K562 (cell line): Measurements from ENCODE around the gene ZNF224. TPM values are rescaled to one million over a fixed set of nuclear protein-coding genes. Genes with fewer than 3 reads are reported as not detected.

Experiments used
- ATAC-seq: fragments of 200-7000 bp; cut with Tn5 transposase; 3 replicates; pipeline ENCODE4 v1.9.1; 2020; ENCODE audit warnings: moderate library complexity
- BruUV-seq: library from RNA; stranded (reverse); fragments of 400-500 nt; replicated peaks from 2 replicates; lab custom pipeline; 2021; lab: Mats Ljungman, UMichigan
- CTCF ChIA-PET: fragments of 300-600 bp; formaldehyde crosslinking; extraction: SDS; loops from one replicate; lab custom pipeline; 2021; ENCODE audit warnings: low intra/inter-chr PET ratio; lab: Yijun Ruan, JAX
- POLR2A ChIA-PET: fragments of 300-600, 350-650 bp; sonication (Branson Sonifier 250); formaldehyde crosslinking; extraction: SDS; loops from one replicate; lab custom pipeline; 2021; ENCODE audit warnings: antibody characterized with exemption, inconsistent platforms; lab: Yijun Ruan, JAX
- DNase-seq, 4 experiments: peaks; one replicate each; pipeline versions ENCODE4 v3.0.0 to v3.0.0-alpha.2; 2011 to 2018; ENCODE audit warnings: low spot score in 3 of 4, mixed read lengths in 3 of 4; ENCODE audit errors: extremely low read depth in 1 of 4
- FAIRE-seq: peaks from 2 replicates; lab custom pipeline; 2011; peaks lifted over from hg19 to GRCh38; lab: Jason Lieb, UNC
- H2AFZ ChIP-seq: 2 replicates; pipeline ENCODE4 v1.6.0; 2011; ENCODE audit warnings: low read depth, low read length, control low read depth, inconsistent platforms
- H3K27ac ChIP-seq: fragments of 200-600 bp; 3 replicates; pipeline ENCODE4 v1.8.0; 2011; ENCODE audit warnings: low read depth, mild to moderate bottlenecking, control low read depth, inconsistent platforms, low read length, moderate library complexity, mixed read lengths; ENCODE audit errors: extremely low read depth
- H3K27me3 ChIP-seq, 2 experiments: fragments of 300-600 bp in 1 of 2; 2 replicates in 1 of 2; 3 replicates in 1 of 2; pipeline versions ENCODE4 v1.6.0 to v1.8.0; 2011; ENCODE audit warnings: inconsistent platforms in 2 of 2, low read length in 2 of 2, mild to moderate bottlenecking in 1 of 2, mixed read lengths in 1 of 2, moderate library complexity in 1 of 2; ENCODE audit not compliant: control insufficient read depth in 2 of 2, insufficient read depth in 2 of 2
- H3K36me3 ChIP-seq: fragments of 300-600 bp; 3 replicates; pipeline ENCODE4 v1.8.0; 2011; ENCODE audit warnings: mild to moderate bottlenecking, low read length, inconsistent platforms; ENCODE audit not compliant: control insufficient read depth, insufficient read depth
- H3K4me1 ChIP-seq, 2 experiments: fragments of 200-600 bp in 1 of 2; replicated peaks in 1 of 2; 2 replicates in 1 of 2; 3 replicates in 1 of 2; pipeline versions ENCODE4 v1.5.1 to v1.8.0; 2011; ENCODE audit warnings: inconsistent platforms in 2 of 2, low read length in 2 of 2, mild to moderate bottlenecking in 1 of 2, mixed read lengths in 1 of 2, moderate library complexity in 1 of 2; ENCODE audit not compliant: control insufficient read depth in 2 of 2, insufficient read depth in 2 of 2
- H3K4me2 ChIP-seq: 2 replicates; pipeline ENCODE4 v1.6.1; 2011; ENCODE audit warnings: low read length, control low read depth, inconsistent platforms, mixed read lengths; ENCODE audit not compliant: insufficient read depth
- H3K4me3 ChIP-seq: fragments of 200-600 bp; sonication (generic), shearing (Covaris generic); 2 replicates; pipeline ENCODE4 v1.5.1; 2016; ENCODE audit warnings: control low read depth, inconsistent platforms
- H3K79me2 ChIP-seq: fragments of 200-600 bp; 3 replicates; pipeline ENCODE4 v1.8.0; 2011; ENCODE audit warnings: low read length, inconsistent platforms; ENCODE audit not compliant: control insufficient read depth, insufficient read depth
- H3K9ac ChIP-seq, 2 experiments: 2 replicates each; pipeline versions ENCODE4 v1.6.0 to v1.6.1; 2011; ENCODE audit warnings: low read depth in 2 of 2, low read length in 2 of 2, control low read depth in 1 of 2, inconsistent platforms in 1 of 2, mild to moderate bottlenecking in 1 of 2, mixed read lengths in 1 of 2; ENCODE audit not compliant: insufficient read depth in 1 of 2
- H3K9me1 ChIP-seq: one replicate; pipeline ENCODE4 v1.6.0; 2011; ENCODE audit warnings: inconsistent platforms, mild to moderate bottlenecking, low read length, moderate library complexity; ENCODE audit not compliant: control insufficient read depth, insufficient read depth
- H3K9me3 ChIP-seq: replicated peaks from 2 replicates; pipeline ENCODE4 v1.5.1; 2011; ENCODE audit warnings: low read depth, low read length, inconsistent platforms; ENCODE audit not compliant: control insufficient read depth, insufficient read depth
- H4K20me1 ChIP-seq: replicated peaks from 2 replicates; pipeline ENCODE4 v1.6.1; 2011; ENCODE audit warnings: low read length, inconsistent platforms, mixed read lengths; ENCODE audit not compliant: control insufficient read depth, insufficient read depth
- WGBS: fragments of 100-300 bp; shearing (Covaris generic); methylation state at CpG from one replicate; pipeline ENCODE4 v1.1.6; 2016; ENCODE audit warnings: low coverage, mixed read lengths; ENCODE audit not compliant: insufficient coverage; ENCODE audit errors: missing lambda C conversion rate; 5-methylcytosine and 5-hydroxymethylcytosine counted together
- in situ Hi-C: fragments of 300-500 bp; cut with MboI; formaldehyde crosslinking; loops from 4 replicates; pipeline ENCODE4 v1.15.0; 2018; ENCODE audit warnings: inconsistent platforms, mixed read lengths
- intact Hi-C: fragments of 100-400 bp; cut with micrococcal nuclease; formaldehyde crosslinking; loops from 2 replicates; pipeline ENCODE4 v1.14.2; 2022
- polyA plus RNA-seq, 8 experiments: library from polyadenylated mRNA; depleted of rRNA in 4 of 8; stranded (reverse) in 5 of 8; unstranded in 3 of 8; fragments of >200 nt; fragmentation: Nextera tagmentation in 2 of 8; fragmentation: Illumina TruSeq in 1 of 8; extraction: Ambion mirVana in 2 of 8; extraction: Trizol in 1 of 8; gene quantifications; 2 replicates each; pipeline versions ENCODE4 v1.2.1 to v1.2.3, GENCODE V29; 2011 to 2014; ENCODE audit warnings: inconsistent platforms in 1 of 8, missing spikeins in 1 of 8
- total RNA-seq, 7 experiments: library from RNA; depleted of rRNA in 6 of 7; stranded (reverse); fragments of >200 nt in 6 of 7; fragmentation: Illumina TruSeq in 2 of 7; extraction: Trizol in 2 of 7; gene quantifications; 2 replicates each; pipeline versions ENCODE4 v1.2.1 to v1.2.3, GENCODE V29; 2011 to 2021; ENCODE audit warnings: low replicate concordance in 1 of 7
- TF ChIP-seq, protein P1 (sequence below): sonication (generic); formaldehyde crosslinking; IDR thresholded peaks from 2 replicates; pipeline ENCODE4 v1.5.0; 2020; ENCODE audit warnings: missing genetic modification reagents
- TF ChIP-seq, protein P2 (sequence below), 3 experiments: fragments of 200-800 bp in 1 of 3; fragments of 250-450 bp in 1 of 3; fragments of 450-650 bp in 1 of 3; sonication (Bioruptor Pico) in 1 of 3; sonication (Bioruptor generic) in 1 of 3; formaldehyde crosslinking in 1 of 3; IDR thresholded peaks; 2 replicates each; pipeline versions ENCODE4 v1.6.1 to v1.8.0; 2016 to 2022; ENCODE audit warnings: mild to moderate bottlenecking in 2 of 3, missing genetic modification characterization in 2 of 3, missing compliant biosample characterization in 1 of 3, moderate library complexity in 1 of 3
- TF ChIP-seq, protein P3 (sequence below), 2 experiments: IDR thresholded peaks in 1 of 2; conservative IDR thresholded peaks in 1 of 2; 2 replicates each; pipeline ENCODE4 v1.6.1; 2016; ENCODE audit warnings: low read depth in 2 of 2, mild to moderate bottlenecking in 1 of 2, missing compliant biosample characterization in 1 of 2, missing genetic modification characterization in 1 of 2, moderate library complexity in 1 of 2
- TF ChIP-seq, protein P4 (sequence below): fragments of 450-650 bp; IDR thresholded peaks from 2 replicates; pipeline ENCODE4 v1.6.1; 2016; ENCODE audit warnings: missing biosample characterization, missing genetic modification characterization
- TF ChIP-seq, protein P5 (sequence below), 2 experiments: fragments of 450-650 bp in 1 of 2; sonication (generic) in 1 of 2; formaldehyde crosslinking in 1 of 2; IDR thresholded peaks in 1 of 2; conservative IDR thresholded peaks in 1 of 2; 2 replicates each; pipeline versions ENCODE4 v1.6.1 to v1.8.1; 2016 to 2023; ENCODE audit warnings: mild to moderate bottlenecking in 2 of 2, moderate library complexity in 2 of 2, inconsistent platforms in 1 of 2, missing genetic modification reagents in 1 of 2
- TF ChIP-seq, protein P6 (sequence below): fragments of 450-650 bp; IDR thresholded peaks from 2 replicates; pipeline ENCODE4 v1.6.1; 2016

The ZNF224 gene
- total and polyA plus RNA-seq, 9 of the 15 experiments (the other 6 are each of a cell fraction or from before 2014, with no cell fraction given) = 4.4 to 15.6 (median 10.0) TPM

DNA sequence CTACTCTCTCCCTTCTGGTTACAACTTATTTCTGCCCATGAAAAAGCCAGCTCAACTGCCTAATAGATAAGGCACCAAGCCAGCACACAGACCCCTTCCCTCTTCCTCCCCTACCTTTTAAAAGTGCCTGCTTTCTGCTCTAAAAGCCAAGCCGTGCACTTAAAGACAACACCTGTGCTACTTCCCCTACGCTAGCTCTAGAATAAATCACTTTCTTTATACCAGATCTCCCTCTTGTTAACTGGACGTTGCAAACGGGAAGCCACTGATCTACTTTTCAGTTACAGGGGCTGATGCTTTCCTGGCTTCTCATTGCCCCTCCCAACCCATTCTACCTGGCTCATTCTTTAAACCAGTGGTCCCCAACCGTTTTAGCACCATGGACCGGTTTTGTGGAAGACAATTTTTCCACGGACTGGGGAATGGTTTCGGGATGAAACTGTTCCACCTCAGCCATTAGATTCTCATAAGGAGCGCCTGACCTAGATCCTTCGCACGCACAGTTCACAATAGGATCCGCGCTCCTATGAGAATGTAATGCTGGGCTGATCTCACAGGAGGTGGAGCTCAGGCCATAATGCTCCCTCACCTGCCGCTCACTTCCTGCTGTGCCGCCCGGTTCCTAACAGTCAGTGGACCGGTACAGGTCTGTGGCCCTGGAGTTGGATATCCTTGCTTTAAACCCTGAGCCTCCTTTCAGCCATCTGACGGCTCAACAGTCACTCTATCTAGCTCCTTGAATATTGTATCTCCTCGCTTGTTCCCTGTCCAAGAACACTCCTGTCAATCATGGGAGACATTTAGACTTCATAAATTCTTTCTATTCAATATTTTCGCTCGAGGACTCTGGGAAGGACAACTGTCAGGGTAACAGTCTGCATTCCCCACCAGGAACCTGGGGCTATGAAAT is 43.2 kb upstream of the ZNF224 start:
- FAIRE-seq (no peak), DNase-seq (no peak), ATAC-seq (peak; percentile 53)
- Histone ChIP-seq H3K9me1 (no peaks in the 10 kb centered on the region), H3K9me3 (0 out of 2 replicates have a peak, but pooled peaks cover 4% of the 10 kb centered on the region), H3K27ac (no peak overlapping the region), H3K4me3 (peak overlapping the region; percentile 38), H3K9ac (no peak overlapping the region; a peak in 1 of 4 replicates), H3K4me1 (no peaks in the 10 kb centered on the region), H2AFZ (peak overlapping the region; percentile 96), H3K27me3 (no peaks in the 10 kb centered on the region), H3K4me2 (peak overlapping the region; percentile 89), H3K36me3 (no peaks in the 10 kb centered on the region), H4K20me1 (no peaks in the 10 kb centered on the region), H3K79me2 (no peaks in the 10 kb centered on the region)
- BruUV-seq = no TSS peak
- WGBS = 6% methylated on average over 21 of the region's 21 CpGs
- intact Hi-C loops = no loop called here
- in situ Hi-C loops = no loop called here
- ChIA-PET CTCF (no interaction called here), POLR2A (interaction anchor here (0.7 to 1.9 kb wide), 3 partner anchors 9 to 483 kb away, joined by 3 to 5 read pairs (median 5); no protein-coding TSS in a partner anchor)
- TF ChIP-seq, protein P1, sequence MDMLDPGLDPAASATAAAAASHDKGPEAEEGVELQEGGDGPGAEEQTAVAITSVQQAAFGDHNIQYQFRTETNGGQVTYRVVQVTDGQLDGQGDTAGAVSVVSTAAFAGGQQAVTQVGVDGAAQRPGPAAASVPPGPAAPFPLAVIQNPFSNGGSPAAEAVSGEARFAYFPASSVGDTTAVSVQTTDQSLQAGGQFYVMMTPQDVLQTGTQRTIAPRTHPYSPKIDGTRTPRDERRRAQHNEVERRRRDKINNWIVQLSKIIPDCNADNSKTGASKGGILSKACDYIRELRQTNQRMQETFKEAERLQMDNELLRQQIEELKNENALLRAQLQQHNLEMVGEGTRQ (CRISPR knock-in tag) = no peak
- TF ChIP-seq, protein P2, sequence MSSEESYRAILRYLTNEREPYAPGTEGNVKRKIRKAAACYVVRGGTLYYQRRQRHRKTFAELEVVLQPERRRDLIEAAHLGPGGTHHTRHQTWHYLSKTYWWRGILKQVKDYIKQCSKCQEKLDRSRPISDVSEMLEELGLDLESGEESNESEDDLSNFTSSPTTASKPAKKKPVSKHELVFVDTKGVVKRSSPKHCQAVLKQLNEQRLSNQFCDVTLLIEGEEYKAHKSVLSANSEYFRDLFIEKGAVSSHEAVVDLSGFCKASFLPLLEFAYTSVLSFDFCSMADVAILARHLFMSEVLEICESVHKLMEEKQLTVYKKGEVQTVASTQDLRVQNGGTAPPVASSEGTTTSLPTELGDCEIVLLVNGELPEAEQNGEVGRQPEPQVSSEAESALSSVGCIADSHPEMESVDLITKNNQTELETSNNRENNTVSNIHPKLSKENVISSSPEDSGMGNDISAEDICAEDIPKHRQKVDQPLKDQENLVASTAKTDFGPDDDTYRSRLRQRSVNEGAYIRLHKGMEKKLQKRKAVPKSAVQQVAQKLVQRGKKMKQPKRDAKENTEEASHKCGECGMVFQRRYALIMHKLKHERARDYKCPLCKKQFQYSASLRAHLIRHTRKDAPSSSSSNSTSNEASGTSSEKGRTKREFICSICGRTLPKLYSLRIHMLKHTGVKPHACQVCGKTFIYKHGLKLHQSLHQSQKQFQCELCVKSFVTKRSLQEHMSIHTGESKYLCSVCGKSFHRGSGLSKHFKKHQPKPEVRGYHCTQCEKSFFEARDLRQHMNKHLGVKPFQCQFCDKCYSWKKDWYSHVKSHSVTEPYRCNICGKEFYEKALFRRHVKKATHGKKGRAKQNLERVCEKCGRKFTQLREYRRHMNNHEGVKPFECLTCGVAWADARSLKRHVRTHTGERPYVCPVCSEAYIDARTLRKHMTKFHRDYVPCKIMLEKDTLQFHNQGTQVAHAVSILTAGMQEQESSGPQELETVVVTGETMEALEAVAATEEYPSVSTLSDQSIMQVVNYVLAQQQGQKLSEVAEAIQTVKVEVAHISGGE (CRISPR knock-in tag; IDR thresholded peaks at IDR 0.05) = peak in 1 of 3 experiments; percentile 43; a peak in 1 of 6 replicates
- TF ChIP-seq, protein P3, sequence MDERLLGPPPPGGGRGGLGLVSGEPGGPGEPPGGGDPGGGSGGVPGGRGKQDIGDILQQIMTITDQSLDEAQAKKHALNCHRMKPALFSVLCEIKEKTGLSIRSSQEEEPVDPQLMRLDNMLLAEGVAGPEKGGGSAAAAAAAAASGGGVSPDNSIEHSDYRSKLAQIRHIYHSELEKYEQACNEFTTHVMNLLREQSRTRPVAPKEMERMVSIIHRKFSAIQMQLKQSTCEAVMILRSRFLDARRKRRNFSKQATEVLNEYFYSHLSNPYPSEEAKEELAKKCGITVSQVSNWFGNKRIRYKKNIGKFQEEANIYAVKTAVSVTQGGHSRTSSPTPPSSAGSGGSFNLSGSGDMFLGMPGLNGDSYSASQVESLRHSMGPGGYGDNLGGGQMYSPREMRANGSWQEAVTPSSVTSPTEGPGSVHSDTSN (CRISPR knock-in tag; IDR thresholded peaks at IDR 0.05; ENCODE audit: low read depth) = no peak
- TF ChIP-seq, protein P3 (tag; conservative IDR thresholded peaks at IDR 0.05; ENCODE audit: low read depth) = peak; percentile 37; the same call in 1 of the 2 replicates
- TF ChIP-seq, protein P4, sequence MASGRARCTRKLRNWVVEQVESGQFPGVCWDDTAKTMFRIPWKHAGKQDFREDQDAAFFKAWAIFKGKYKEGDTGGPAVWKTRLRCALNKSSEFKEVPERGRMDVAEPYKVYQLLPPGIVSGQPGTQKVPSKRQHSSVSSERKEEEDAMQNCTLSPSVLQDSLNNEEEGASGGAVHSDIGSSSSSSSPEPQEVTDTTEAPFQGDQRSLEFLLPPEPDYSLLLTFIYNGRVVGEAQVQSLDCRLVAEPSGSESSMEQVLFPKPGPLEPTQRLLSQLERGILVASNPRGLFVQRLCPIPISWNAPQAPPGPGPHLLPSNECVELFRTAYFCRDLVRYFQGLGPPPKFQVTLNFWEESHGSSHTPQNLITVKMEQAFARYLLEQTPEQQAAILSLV (tag) = no peak
- TF ChIP-seq, protein P5, sequence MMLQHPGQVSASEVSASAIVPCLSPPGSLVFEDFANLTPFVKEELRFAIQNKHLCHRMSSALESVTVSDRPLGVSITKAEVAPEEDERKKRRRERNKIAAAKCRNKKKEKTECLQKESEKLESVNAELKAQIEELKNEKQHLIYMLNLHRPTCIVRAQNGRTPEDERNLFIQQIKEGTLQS (IDR thresholded peaks at IDR 0.05) = no peak
- TF ChIP-seq, protein P5 (CRISPR knock-in tag; conservative IDR thresholded peaks at IDR 0.05) = no peak
- TF ChIP-seq, protein P6, sequence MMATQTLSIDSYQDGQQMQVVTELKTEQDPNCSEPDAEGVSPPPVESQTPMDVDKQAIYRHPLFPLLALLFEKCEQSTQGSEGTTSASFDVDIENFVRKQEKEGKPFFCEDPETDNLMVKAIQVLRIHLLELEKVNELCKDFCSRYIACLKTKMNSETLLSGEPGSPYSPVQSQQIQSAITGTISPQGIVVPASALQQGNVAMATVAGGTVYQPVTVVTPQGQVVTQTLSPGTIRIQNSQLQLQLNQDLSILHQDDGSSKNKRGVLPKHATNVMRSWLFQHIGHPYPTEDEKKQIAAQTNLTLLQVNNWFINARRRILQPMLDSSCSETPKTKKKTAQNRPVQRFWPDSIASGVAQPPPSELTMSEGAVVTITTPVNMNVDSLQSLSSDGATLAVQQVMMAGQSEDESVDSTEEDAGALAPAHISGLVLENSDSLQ = peak; percentile 53
